ENCODE results near the gene MYO1G. TPM values are rescaled to one million over a fixed set of nuclear protein-coding genes. Genes with fewer than 3 reads are reported as not detected.
"Not testable (repeated sequence)": the region's sequence is repeated elsewhere in the genome, so short reads cannot be mapped to it uniquely, and the experiment has no call there.

MYO1G gene
- 1.9 TPM for total RNA-seq

- no peak for DNase-seq
These were observed at the start of gene MYO1G for GRCh38 chr7:44978511-44979366. MYO1G (minus strand) TSS chr7:44979015; CDS start chr7:44978961, 54 bp downstream.

GRCh38 chr7:45028138-45028919 is 49.5 kb upstream of the MYO1G start:
- DNase-seq: no peak

- no peak for DNase-seq
These were observed 48.9 kb upstream of the MYO1G start for GRCh38 chr7:45027774-45028114.

- no peak for DNase-seq
These were observed 48.4 kb upstream of the MYO1G start for GRCh38 chr7:45026984-45027773.

- no peak for DNase-seq
These were observed 47.2 kb upstream of the MYO1G start for GRCh38 chr7:45026013-45026412.

GRCh38 chr7:45025473-45025872 is 46.7 kb upstream of the MYO1G start:
- DNase-seq: not testable (repeated sequence)

- no peak for DNase-seq
These were observed 45.4 kb upstream of the MYO1G start for GRCh38 chr7:45024126-45024744.

GRCh38 chr7:45021604-45022296 is 42.9 kb upstream of the MYO1G start:
- DNase-seq: no peak

- DNase-seq: no peak
These were observed 42.1 kb upstream of the MYO1G start for GRCh38 chr7:45020915-45021314.

GRCh38 chr7:45017253-45017652 is 38.4 kb upstream of the MYO1G start:
- DNase-seq: no peak

GRCh38 chr7:45015313-45015712 is 36.5 kb upstream of the MYO1G start:
- no peak for DNase-seq

- no peak for DNase-seq
These were observed 34.7 kb upstream of the MYO1G start for GRCh38 chr7:45013465-45013967.

GRCh38 chr7:45007571-45008328 is 28.9 kb upstream of the MYO1G start:
- no peak for DNase-seq

GRCh38 chr7:45007106-45007505 is 28.3 kb upstream of the MYO1G start:
- DNase-seq: no peak

GRCh38 chr7:45003789-45004188 is 25.0 kb upstream of the MYO1G start:
- no peak for DNase-seq

GRCh38 chr7:45001826-45002225 is 23.0 kb upstream of the MYO1G start:
- peak; percentile 28 for DNase-seq

- DNase-seq: peak; percentile 23
These were observed 22.4 kb upstream of the MYO1G start for GRCh38 chr7:45001138-45001694.

GRCh38 chr7:45000093-45001032 is 21.5 kb upstream of the MYO1G start, which contains the start of gene CCM2:
CCM2 (plus strand) TSS chr7:45000201; CDS start chr7:45000334, 133 bp downstream.
- DNase-seq: peak; percentile 72

Data from tongue (tissue), 2 donors.